Measurements from ENCODE around the gene ZNF718. TPM values are rescaled to one million over a fixed set of nuclear protein-coding genes. Genes with fewer than 3 reads are reported as not detected.
A peak's percentile ranks its signal among the peaks of the same experiment; 100 is the strongest.
"Not testable (repeated sequence)": the region's sequence is repeated elsewhere in the genome, so short reads cannot be mapped to it uniquely, and the experiment has no call there.

Gene ZNF718
- total RNA-seq, 2 donors from 2014 or later = 2.4 to 3.5 TPM

DNA sequence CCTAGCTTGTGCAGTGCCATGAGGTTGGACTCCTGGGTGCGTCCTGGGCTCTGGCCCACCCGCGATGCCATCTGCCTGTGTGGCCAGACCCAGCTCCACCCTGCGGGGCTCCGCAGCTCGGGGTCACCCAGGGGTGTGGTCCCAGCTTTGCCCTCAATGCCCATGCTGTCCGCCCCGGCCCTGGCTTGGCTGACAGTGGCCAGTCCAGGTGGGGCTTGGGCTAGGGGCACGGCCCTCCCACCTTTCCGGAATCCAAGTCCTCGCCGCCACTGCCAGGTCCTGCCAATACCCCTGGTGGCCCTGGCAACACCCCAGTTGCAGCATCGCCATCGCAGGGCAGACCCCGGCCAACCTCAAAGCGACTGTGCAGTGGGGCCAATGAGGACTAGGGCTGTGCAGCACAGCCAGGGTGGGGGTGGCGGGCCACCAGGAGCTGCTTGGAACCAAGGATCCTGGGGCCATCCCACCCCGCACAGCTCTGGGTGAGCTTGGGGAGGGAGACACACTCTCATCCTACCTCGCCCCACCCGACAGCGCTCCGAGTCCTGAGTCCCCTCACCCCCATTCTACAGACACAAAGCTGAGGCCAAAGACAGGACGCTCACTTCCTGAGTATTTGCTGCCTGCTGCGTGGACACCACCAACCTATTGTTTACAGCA is 80.9 kb downstream of the ZNF718 start:
- Histone ChIP-seq H3K27me3 (no peaks in the 10 kb centered on the region), H3K9me3 (peaks cover 4 to 24% of the 10 kb centered on the region in 2 donors), H3K4me3 (no peak overlapping the region), H3K27ac (no peak overlapping the region), H3K36me3 (peaks cover 13% of the 10 kb centered on the region), H3K4me1 (no peaks in the 10 kb centered on the region)
- TF ChIP-seq, protein P1, sequence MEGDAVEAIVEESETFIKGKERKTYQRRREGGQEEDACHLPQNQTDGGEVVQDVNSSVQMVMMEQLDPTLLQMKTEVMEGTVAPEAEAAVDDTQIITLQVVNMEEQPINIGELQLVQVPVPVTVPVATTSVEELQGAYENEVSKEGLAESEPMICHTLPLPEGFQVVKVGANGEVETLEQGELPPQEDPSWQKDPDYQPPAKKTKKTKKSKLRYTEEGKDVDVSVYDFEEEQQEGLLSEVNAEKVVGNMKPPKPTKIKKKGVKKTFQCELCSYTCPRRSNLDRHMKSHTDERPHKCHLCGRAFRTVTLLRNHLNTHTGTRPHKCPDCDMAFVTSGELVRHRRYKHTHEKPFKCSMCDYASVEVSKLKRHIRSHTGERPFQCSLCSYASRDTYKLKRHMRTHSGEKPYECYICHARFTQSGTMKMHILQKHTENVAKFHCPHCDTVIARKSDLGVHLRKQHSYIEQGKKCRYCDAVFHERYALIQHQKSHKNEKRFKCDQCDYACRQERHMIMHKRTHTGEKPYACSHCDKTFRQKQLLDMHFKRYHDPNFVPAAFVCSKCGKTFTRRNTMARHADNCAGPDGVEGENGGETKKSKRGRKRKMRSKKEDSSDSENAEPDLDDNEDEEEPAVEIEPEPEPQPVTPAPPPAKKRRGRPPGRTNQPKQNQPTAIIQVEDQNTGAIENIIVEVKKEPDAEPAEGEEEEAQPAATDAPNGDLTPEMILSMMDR (IDR thresholded peaks at IDR 0.05) = no peak
- no peak for DNase-seq (ENCODE audit: low spot score)

DNA sequence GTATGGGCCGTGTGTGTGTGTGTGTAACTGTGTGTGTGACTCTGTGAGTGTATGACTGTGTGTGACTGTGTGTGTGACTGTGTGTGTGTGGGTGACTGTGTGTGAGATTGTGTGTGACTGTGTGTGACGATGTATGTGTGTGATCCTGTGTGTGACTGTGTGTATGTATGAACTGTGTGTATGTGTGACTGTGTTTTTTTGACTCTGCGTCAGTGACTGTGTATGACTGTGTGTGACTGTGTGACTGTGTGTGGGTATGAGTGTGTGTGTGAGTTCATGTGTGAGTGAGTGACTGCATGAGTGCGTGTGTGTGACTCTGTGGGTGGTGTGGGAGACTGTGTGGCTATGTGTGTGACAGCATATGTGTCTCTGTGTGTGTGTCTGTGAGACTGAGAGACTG is 81.8 kb downstream of the ZNF718 start:
- no peak for DNase-seq (ENCODE audit: low spot score)
- peaks cover 4 to 20% of the 10 kb centered on the region in 2 donors for H3K9me3 ChIP-seq
- TF ChIP-seq, protein P1 (IDR thresholded peaks at IDR 0.05) = no peak

DNA sequence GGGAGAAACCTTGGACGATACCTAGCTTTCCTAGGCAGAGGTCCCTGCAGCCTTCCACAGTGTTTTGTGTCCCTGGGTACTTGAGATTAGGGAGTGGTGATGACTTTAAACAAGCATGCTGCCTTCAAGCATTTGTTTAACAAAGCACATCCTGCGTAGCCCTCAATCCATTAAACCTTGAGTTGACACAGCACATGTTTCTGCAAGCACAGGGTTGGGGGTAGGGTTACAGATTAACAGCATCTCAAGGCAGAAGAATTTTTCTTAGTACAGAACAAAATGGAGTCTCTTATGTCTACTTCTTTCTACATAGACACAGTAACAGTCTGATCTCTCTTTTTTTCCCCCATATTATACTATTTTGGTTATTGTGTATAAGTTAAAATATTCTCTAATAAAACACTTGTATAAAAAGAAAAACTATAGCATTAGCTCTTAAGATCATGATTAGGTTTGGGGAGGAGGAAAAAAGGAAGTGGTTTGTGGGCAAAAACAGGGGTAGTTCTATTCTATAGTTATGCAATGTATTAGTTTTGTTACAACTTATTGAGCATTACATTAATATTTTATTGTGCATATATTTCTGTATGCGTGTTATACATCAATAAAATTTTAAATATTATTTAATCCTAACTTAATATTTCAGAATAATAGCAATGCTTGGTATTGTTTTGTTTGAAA is 84.3 kb downstream of the ZNF718 start:
- not testable (repeated sequence) for DNase-seq (ENCODE audit: low spot score); H3K36me3 ChIP-seq; H3K9me3 ChIP-seq; H3K4me1 ChIP-seq; H3K27me3 ChIP-seq; H3K27ac ChIP-seq; H3K4me3 ChIP-seq

More for the DNA sequence above, 81.8 kb downstream of the ZNF718 start:
- H3K4me3 ChIP-seq = no peak overlapping the region
- H3K36me3 ChIP-seq = peaks cover 13% of the 10 kb centered on the region
- no peaks in the 10 kb centered on the region for H3K27me3 ChIP-seq
- H3K4me1 ChIP-seq = no peaks in the 10 kb centered on the region
- no peak overlapping the region for H3K27ac ChIP-seq

DNA sequence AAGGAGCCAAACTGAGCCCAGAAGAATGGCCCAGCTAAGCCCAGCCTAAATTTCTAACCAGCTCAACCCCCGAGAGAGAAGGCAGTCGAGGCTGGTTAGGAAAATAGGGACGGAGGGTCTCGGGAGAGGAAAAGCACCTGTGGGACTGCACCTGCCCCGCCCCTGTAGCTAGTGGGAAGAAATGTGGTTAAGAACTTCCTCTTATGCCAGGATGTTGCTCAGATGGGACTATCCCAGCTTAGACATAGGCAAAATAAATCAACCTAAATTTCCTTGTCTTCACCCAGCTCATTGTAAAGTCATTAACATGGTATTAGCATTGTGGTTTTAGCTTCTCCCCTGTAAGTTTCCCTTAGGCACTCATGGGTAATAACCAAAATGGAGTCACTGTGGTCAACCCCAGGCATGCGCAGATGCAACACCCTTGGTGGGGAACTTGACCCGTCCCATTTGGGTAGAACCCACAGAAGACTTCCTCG is 86.8 kb downstream of the ZNF718 start:
- Histone ChIP-seq H3K27me3 (no peaks in the 10 kb centered on the region), H3K36me3 (no peaks in the 10 kb centered on the region), H3K27ac (no peak overlapping the region), H3K4me1 (peaks cover 0 to 11% of the 10 kb centered on the region in 2 donors), H3K9me3 (no peaks in the 10 kb centered on the region), H3K4me3 (no peak overlapping the region)
- TF ChIP-seq, protein P1 (IDR thresholded peaks at IDR 0.05) = no peak
- DNase-seq (ENCODE audit: low spot score) = no peak

DNA sequence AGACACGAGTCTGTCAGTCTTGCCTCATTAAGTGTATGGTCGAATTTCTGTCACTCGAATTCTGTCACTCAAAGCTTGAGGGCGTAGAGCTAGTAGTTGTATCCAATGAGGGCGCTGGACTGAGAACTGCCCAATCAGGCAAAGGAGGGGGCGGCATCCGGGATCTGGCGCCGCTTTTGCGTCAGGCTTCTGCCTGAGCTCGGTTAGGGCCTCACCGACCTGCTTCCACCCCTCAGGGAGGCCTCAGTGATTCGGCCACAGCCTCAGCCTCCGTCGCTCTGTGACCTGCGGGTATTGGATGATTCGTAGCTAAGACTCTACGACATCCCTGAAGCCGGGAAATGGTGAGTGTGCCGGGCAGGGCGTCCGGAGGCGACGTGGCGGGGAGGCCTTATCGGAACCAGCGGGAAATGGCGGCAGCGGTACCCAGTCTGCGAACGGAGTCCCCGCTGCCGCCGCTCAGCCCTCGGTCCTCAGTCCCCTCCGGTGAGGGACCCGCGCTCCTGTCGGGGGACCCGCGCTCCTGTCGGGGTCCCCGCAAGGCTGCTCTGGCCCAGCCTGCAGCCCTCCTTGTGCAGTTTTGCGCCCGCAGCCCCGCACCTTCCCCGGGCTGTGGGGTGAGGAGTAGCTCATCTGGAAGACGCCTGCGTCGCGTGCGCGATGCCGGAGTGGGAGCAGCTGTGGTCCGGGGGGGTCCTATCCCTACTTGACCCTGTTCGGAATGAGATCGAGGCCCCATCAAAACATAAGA is 88.3 kb downstream of the ZNF718 start:
- Histone ChIP-seq H3K4me3 (peak overlapping the region; percentile 62 to 80), H3K27me3 (no peaks in the 10 kb centered on the region), H3K27ac (peak overlapping the region; percentile 66 to 81), H3K9me3 (no peaks in the 10 kb centered on the region), H3K4me1 (peaks cover 0 to 11% of the 10 kb centered on the region in 2 donors), H3K36me3 (no peaks in the 10 kb centered on the region)
- TF ChIP-seq, protein P1 (IDR thresholded peaks at IDR 0.05) = no peak
- peak; percentile 87 for DNase-seq (ENCODE audit: low spot score)

DNA sequence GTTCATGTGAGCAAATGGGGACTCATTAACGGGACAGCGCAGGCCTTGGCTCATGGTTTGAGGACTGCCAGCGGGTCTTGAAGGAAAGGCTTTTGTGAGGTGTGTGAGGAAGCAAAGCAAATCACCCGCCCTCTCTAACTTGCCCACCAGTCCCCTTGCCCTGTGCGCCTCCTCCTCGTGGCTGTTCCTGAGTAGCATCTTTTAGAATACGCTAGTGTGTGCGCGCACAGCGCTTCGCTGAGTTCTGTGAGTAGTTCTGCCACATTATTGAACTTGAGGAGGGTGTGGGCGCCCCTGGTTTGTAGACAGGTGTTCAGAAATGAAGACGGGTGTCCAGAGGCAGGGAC is 88.9 kb downstream of the ZNF718 start:
- Histone ChIP-seq H3K4me1 (peaks cover 0 to 11% of the 10 kb centered on the region in 2 donors), H3K27ac (peak overlapping the region in 1 of 2 donors; percentile 81), H3K4me3 (peak overlapping the region; percentile 62 to 80)
- DNase-seq (ENCODE audit: low spot score); H3K36me3 ChIP-seq; H3K27me3 ChIP-seq; H3K9me3 ChIP-seq: not testable (repeated sequence)

Other genes starting within 250 kb of the ZNF718 start
- 10 to 100 TPM in 1 of 2 donors, 1 to 10 TPM in 1; 7.4 to 18.1 TPM for gene ZNF595, start 71.2 kb upstream of the ZNF718 start, total RNA-seq
- gene ZNF732, start 181.0 kb downstream of the ZNF718 start, total RNA-seq = not detected
- 1 to 10 TPM; 5.2 to 7.6 TPM for gene ZNF141, start 213.3 kb downstream of the ZNF718 start, total RNA-seq